Adrenal gland (tissue), 5 donors: ENCODE results near the gene PIK3R1.

Experiments
- CTCF ChIP-seq, 6 experiments: fragments of 450-650 bp in 4 of 6; fragments of 200-600 bp in 2 of 6; sonication (generic) in 1 of 6; IDR thresholded peaks; 1 replicate in 5 of 6; 2 replicates in 1 of 6; pipeline versions ENCODE4 v1.5.1 to v1.8.0; 2016 to 2021; ENCODE audit warnings: antibody characterized with exemption in 6 of 6, mild to moderate bottlenecking in 2 of 6, moderate library complexity in 1 of 6
- POLR2A ChIP-seq, 2 donors: fragments of 450-650 bp; IDR thresholded peaks; one replicate each; pipeline ENCODE4 v1.6.1; 2017; ENCODE audit warnings: antibody characterized with exemption in 2 of 2, mild to moderate bottlenecking in 2 of 2, moderate library complexity in 1 of 2
- donor health status: DM: no; HTN: no; CAD: no.

GRCh38 chr5:68260467-68260866 lies 44.9 kb downstream of the PIK3R1 start:
- TF ChIP-seq CTCF (IDR thresholded peaks at IDR 0.05) (no peak), POLR2A (IDR thresholded peaks at IDR 0.05) (no peak)
